C4-2B (cell line): ENCODE results near the gene SLC39A10.

ENCODE experiments used
- ZFX ChIP-seq: fragments of 450-650 bp; IDR thresholded peaks from 2 replicates; pipeline ENCODE4 v1.6.1; 2017
- TF ChIP-seq, protein P1 (sequence below): fragments of 450-650 bp; conservative IDR thresholded peaks from 2 replicates; pipeline ENCODE4 v1.5.1; 2017; ENCODE audit warnings: mild to moderate bottlenecking

DNA sequence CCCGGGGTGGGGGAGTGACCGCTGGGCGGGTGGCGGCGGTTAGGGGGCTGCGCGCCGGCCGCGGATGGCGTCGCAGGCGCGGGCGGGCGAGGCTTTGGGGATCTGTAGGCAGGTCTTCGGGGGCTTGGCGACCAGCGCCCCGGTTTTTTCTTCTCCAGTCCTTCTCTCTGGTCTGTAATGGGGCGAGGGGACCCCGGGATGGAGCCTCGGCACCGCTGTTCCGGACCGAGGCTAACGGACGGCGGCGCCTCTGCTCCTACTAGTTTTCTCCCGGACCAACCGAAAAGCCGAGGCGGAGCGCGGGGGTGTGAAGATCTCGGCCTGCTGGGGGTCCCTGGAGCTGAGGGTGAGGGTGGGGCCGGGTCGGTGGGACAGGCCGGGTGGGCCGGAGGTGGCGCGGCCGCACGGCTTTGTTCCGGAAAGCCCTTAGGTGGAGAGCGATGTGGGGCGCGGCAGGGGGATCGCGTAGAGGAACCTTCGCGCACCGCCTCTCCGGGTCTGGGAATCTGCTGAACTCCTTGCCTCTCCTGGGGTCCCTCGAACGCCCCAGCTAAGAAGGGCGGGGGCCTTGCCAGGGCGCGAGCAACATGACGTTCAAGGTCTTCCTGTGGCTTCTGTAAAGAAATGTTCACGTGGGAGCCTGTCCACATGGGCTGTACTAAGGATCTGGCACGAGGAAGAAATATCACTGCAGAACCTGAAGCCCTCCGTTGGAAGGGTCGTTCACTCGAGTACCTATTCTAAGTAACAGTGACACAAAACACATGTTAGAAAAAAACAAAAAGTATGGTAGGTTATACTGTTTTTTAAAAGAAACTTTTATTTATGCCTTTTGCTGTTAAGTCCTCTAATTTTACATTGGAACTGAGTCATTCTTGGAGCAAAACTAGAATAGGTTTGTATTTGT is 861 bp downstream of the SLC39A10 start:
- TF ChIP-seq, protein P1, sequence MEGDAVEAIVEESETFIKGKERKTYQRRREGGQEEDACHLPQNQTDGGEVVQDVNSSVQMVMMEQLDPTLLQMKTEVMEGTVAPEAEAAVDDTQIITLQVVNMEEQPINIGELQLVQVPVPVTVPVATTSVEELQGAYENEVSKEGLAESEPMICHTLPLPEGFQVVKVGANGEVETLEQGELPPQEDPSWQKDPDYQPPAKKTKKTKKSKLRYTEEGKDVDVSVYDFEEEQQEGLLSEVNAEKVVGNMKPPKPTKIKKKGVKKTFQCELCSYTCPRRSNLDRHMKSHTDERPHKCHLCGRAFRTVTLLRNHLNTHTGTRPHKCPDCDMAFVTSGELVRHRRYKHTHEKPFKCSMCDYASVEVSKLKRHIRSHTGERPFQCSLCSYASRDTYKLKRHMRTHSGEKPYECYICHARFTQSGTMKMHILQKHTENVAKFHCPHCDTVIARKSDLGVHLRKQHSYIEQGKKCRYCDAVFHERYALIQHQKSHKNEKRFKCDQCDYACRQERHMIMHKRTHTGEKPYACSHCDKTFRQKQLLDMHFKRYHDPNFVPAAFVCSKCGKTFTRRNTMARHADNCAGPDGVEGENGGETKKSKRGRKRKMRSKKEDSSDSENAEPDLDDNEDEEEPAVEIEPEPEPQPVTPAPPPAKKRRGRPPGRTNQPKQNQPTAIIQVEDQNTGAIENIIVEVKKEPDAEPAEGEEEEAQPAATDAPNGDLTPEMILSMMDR = no peak
- peak; percentile 61 for TF ChIP-seq ZFX
